Neural cell (in vitro differentiated cells): ENCODE measurements around the gene ZFYVE21. TPM values are rescaled to one million over a fixed set of nuclear protein-coding genes. Genes with fewer than 3 reads are reported as not detected.

Source experiments
- H2AFZ ChIP-seq: fragments of 200-600, 300-800 bp; sonication (generic), shearing (Covaris generic); 2 replicates; pipeline ENCODE4 v1.6.0; 2014; ENCODE audit warnings: low read depth, mild to moderate bottlenecking, antibody characterized with exemption, low read length, moderate library complexity
- H3F3A ChIP-seq: fragments of 200-600 bp; shearing (Covaris generic); 2 replicates; pipeline ENCODE4 v1.6.1; 2016; ENCODE audit warnings: mild to moderate bottlenecking, moderate library complexity, mixed read lengths, antibody characterized with exemption, low read length; ENCODE audit not compliant: insufficient read depth, poor library complexity, severe bottlenecking
- H3K27ac ChIP-seq: fragments of 200-600, 300-800 bp; sonication (generic), shearing (Covaris generic); 2 replicates; pipeline ENCODE4 v1.5.1; 2014; ENCODE audit warnings: mild to moderate bottlenecking, low read length, moderate library complexity
- H3K27me3 ChIP-seq: fragments of 300-800, 200-600 bp; sonication (generic), shearing (Covaris generic); 2 replicates; pipeline ENCODE4 v1.6.0; 2014; ENCODE audit warnings: mild to moderate bottlenecking, low read depth, low read length, moderate library complexity; ENCODE audit not compliant: insufficient read depth
- H3K36me3 ChIP-seq: fragments of 300-800, 200-600 bp; sonication (generic), shearing (Covaris generic); 2 replicates; pipeline ENCODE4 v1.5.1; 2014; ENCODE audit warnings: mild to moderate bottlenecking, antibody characterized with exemption, low read length, moderate library complexity; ENCODE audit not compliant: insufficient read depth
- H3K4me2 ChIP-seq: fragments of 300-800, 200-600 bp; sonication (generic), shearing (Covaris generic); 2 replicates; pipeline ENCODE4 v1.6.0; 2014; ENCODE audit warnings: mild to moderate bottlenecking, low read length
- H3K4me3 ChIP-seq: fragments of 300-800, 200-600 bp; sonication (generic), shearing (Covaris generic); 2 replicates; pipeline ENCODE4 v1.5.1; 2014; ENCODE audit warnings: mild to moderate bottlenecking, low read length, moderate library complexity
- H3K79me2 ChIP-seq: fragments of 200-600 bp; shearing (Covaris generic); replicated peaks from 2 replicates; pipeline ENCODE4 v1.6.0; 2014; ENCODE audit warnings: mild to moderate bottlenecking, low read length, moderate library complexity; ENCODE audit not compliant: insufficient read depth
- H3K9ac ChIP-seq: fragments of 300-800, 200-600 bp; sonication (generic), shearing (Covaris generic); 2 replicates; pipeline ENCODE4 v1.6.1; 2016; ENCODE audit warnings: mild to moderate bottlenecking, low read length, mixed read lengths
- H3K9me2 ChIP-seq: fragments of 200-600 bp; shearing (Covaris generic); 2 replicates; pipeline ENCODE4 v1.6.1; 2016; ENCODE audit warnings: mild to moderate bottlenecking, low read length, mixed read lengths; ENCODE audit not compliant: insufficient read depth
- H3K9me3 ChIP-seq: fragments of 200-600, 300-800 bp; sonication (generic), shearing (Covaris generic); 2 replicates; pipeline ENCODE4 v1.6.1; 2016; ENCODE audit warnings: mild to moderate bottlenecking, mixed run types, low read length, moderate library complexity, mixed read lengths
- H4K20me1 ChIP-seq: fragments of 200-600 bp; shearing (Covaris generic); 2 replicates; pipeline ENCODE4 v1.6.1; 2016; ENCODE audit warnings: mild to moderate bottlenecking, mixed run types; ENCODE audit not compliant: insufficient read depth
- CTCF ChIP-seq: fragments of 450-650 bp; IDR thresholded peaks from 2 replicates; pipeline ENCODE4 v1.5.1; 2014; ENCODE audit warnings: antibody characterized with exemption, mild to moderate bottlenecking, moderate library complexity; ENCODE audit not compliant: poor library complexity, severe bottlenecking
- EP300 ChIP-seq: fragments of 450-650 bp; conservative IDR thresholded peaks from 2 replicates; pipeline ENCODE4 v1.6.1; 2014; ENCODE audit warnings: antibody characterized with exemption, mild to moderate bottlenecking, moderate library complexity; ENCODE audit not compliant: poor library complexity, severe bottlenecking
- EZH2 ChIP-seq: fragments of 200-600, 300-800 bp; shearing (Covaris generic), sonication (generic); IDR thresholded peaks from 2 replicates; pipeline ENCODE4 v1.6.1; 2014; ENCODE audit warnings: antibody characterized with exemption, low read length, borderline replicate concordance, mild to moderate bottlenecking; ENCODE audit not compliant: insufficient read depth, poor library complexity, severe bottlenecking
- MXI1 ChIP-seq: fragments of 450-650 bp; conservative IDR thresholded peaks from 2 replicates; pipeline ENCODE4 v1.6.1; 2014; ENCODE audit warnings: antibody characterized with exemption, mild to moderate bottlenecking; ENCODE audit not compliant: poor library complexity, severe bottlenecking
- POLR2AphosphoS5 ChIP-seq: IDR thresholded peaks from 2 replicates; pipeline ENCODE4 v1.6.1; 2012
- RAD21 ChIP-seq: fragments of 450-650 bp; conservative IDR thresholded peaks from 2 replicates; pipeline ENCODE4 v1.6.1; 2014; ENCODE audit warnings: antibody characterized with exemption, mild to moderate bottlenecking, moderate library complexity
- REST ChIP-seq: IDR thresholded peaks from 2 replicates; pipeline ENCODE4 v1.6.1; 2012; ENCODE audit warnings: borderline replicate concordance
- SMC3 ChIP-seq: fragments of 450-650 bp; conservative IDR thresholded peaks from 2 replicates; pipeline ENCODE4 v1.6.1; 2014; ENCODE audit warnings: antibody characterized with exemption, mild to moderate bottlenecking, moderate library complexity; ENCODE audit not compliant: poor library complexity
- TAF1 ChIP-seq: IDR thresholded peaks from 2 replicates; pipeline ENCODE4 v1.6.1; 2012; ENCODE audit warnings: low read depth
- polyA plus RNA-seq: library from polyadenylated mRNA; depleted of rRNA; stranded (reverse); fragments of >200 nt; gene quantifications from 2 replicates; pipeline ENCODE4 v1.2.3, GENCODE V29; 2014

ZFYVE21 gene
- polyA plus RNA-seq, 1 donor from 2014 or later, result 99.7 TPM

DNA sequence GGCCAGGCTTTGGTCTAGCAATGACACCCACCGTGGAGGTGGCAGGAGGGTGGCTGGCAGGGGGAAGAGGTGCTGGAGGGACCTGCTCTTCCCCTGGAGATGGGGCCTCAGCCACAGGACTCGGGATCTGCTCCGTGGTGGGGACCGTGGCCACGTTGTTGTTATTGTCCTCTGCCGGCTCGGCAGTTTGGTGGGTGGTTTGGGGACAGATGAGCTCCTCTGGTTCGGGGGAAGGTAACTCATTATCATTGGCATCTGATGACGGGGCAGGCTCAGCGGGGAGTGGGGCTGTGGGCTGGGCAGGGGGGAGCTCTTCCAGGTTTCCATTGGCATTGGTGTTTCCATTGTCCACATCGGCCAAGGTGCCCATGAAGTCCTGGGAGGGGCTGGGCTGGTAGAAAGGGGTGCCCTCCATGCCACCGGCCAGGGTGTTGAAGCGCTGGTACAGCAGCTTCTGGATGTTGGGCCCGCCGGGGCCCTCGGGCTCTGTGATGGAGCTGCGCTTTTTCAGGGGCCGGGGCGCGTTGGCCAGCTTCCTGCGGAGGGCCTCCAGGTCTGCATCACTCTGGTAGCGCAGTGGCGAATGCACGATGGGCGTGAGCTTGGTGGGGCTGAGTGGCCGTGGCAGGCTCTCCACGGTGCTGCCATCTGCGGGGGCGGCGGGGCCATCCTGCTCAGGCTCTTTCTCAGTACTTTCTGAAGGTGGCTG is 24.3 kb downstream of the ZFYVE21 start:
- no peaks in the 10 kb centered on the region for H3K36me3 ChIP-seq
- H3K27ac ChIP-seq, result no peak overlapping the region
- no peak overlapping the region for H3K9ac ChIP-seq
- no peak overlapping the region for H3K4me3 ChIP-seq
- H3K9me2 ChIP-seq, result no peaks in the 10 kb centered on the region
- no peaks in the 10 kb centered on the region for H4K20me1 ChIP-seq
- H2AFZ ChIP-seq, result no peak overlapping the region
- TF ChIP-seq EZH2, result no peak
- TF ChIP-seq EP300, result no peak
- TF ChIP-seq REST, result no peak
- no peak for TF ChIP-seq RAD21
- TF ChIP-seq CTCF, result no peak
- no peak for TF ChIP-seq MXI1
- TF ChIP-seq SMC3, result no peak
- no peak for TF ChIP-seq POLR2AphosphoS5
- no peak for TF ChIP-seq TAF1
- no peak overlapping the region for H3K4me2 ChIP-seq
- H3F3A ChIP-seq, result no peaks in the 10 kb centered on the region
- no peaks in the 10 kb centered on the region for H3K9me3 ChIP-seq
- no peaks in the 10 kb centered on the region for H3K79me2 ChIP-seq
- no peaks in the 10 kb centered on the region for H3K27me3 ChIP-seq

GRCh38 chr14:103740991-103741689 is 25.5 kb downstream of the ZFYVE21 start:
- TF ChIP-seq EZH2 (no peak), REST (no peak), POLR2AphosphoS5 (no peak), CTCF (no peak), RAD21 (no peak), TAF1 (no peak), MXI1 (no peak), EP300 (no peak), SMC3 (no peak)

More at GRCh38 chr14:103740991-103741689, 25.5 kb downstream of the ZFYVE21 start:
- H3K4me2 ChIP-seq, result no peak overlapping the region
- no peak overlapping the region for H3K9ac ChIP-seq
- no peaks in the 10 kb centered on the region for H3K9me2 ChIP-seq
- no peaks in the 10 kb centered on the region for H3K36me3 ChIP-seq
- no peak overlapping the region for H3K27ac ChIP-seq
- no peak overlapping the region for H2AFZ ChIP-seq
- H3F3A ChIP-seq, result no peaks in the 10 kb centered on the region
- H3K79me2 ChIP-seq, result no peaks in the 10 kb centered on the region
- no peaks in the 10 kb centered on the region for H4K20me1 ChIP-seq
- H3K27me3 ChIP-seq, result no peaks in the 10 kb centered on the region
- no peak overlapping the region for H3K4me3 ChIP-seq
- no peaks in the 10 kb centered on the region for H3K9me3 ChIP-seq
